ENCODE results near the gene SRSF9. TPM values are rescaled to one million over a fixed set of nuclear protein-coding genes. Genes with fewer than 3 reads are reported as not detected.
A peak's percentile ranks its signal among the peaks of the same experiment; 100 is the strongest.

SRSF9 gene
- total and polyA plus RNA-seq, 2 of the 13 experiments (the other 11 are each of a cell fraction or from before 2014, with no cell fraction given) = 125 to 144 TPM

- TF ChIP-seq TERF1 (CRISPR knock-in tag; IDR thresholded peaks at IDR 0.05) (no peak), CENPT (CRISPR knock-in tag; IDR thresholded peaks at IDR 0.05; ENCODE audit: low read depth) (no peak), KLF6 (CRISPR knock-in tag; IDR thresholded peaks at IDR 0.05) (no peak), ZNF720 (CRISPR knock-in tag; IDR thresholded peaks at IDR 0.05) (no peak), XRCC5 (optimal IDR thresholded peaks at IDR 0.05; ENCODE audit: low read length) (peak; percentile 33), GMEB1 (CRISPR knock-in tag; IDR thresholded peaks at IDR 0.05; ENCODE audit: borderline replicate concordance) (peak; percentile 60; the same call in 1 of the 2 replicates), ZFYVE20 (CRISPR knock-in tag; IDR thresholded peaks at IDR 0.05; ENCODE audit: borderline replicate concordance, low read depth) (no peak), ZSCAN12 (CRISPR knock-in tag; IDR thresholded peaks at IDR 0.05) (no peak), GPBP1L1 (CRISPR knock-in tag; IDR thresholded peaks at IDR 0.05) (no peak), ZNF563 (CRISPR knock-in tag; IDR thresholded peaks at IDR 0.05) (peak; percentile 67; the same call in 1 of the 2 replicates), TIGD3 (CRISPR knock-in tag; IDR thresholded peaks at IDR 0.05; ENCODE audit: borderline replicate concordance) (no peak), SMAD1 (CRISPR knock-in tag; IDR thresholded peaks at IDR 0.05; ENCODE audit: borderline replicate concordance, low read depth) (no peak), NFIB (CRISPR knock-in tag; IDR thresholded peaks at IDR 0.05; ENCODE audit: borderline replicate concordance) (no peak), ELK4 (CRISPR knock-in tag; IDR thresholded peaks at IDR 0.05; ENCODE audit: borderline replicate concordance) (no peak), NCOA5 (CRISPR knock-in tag; IDR thresholded peaks at IDR 0.05) (no peak), ZNF382 (CRISPR knock-in tag; IDR thresholded peaks at IDR 0.05; ENCODE audit: borderline replicate concordance) (no peak), POLR2G (IDR thresholded peaks at IDR 0.05; ENCODE audit: low read depth, low read length) (peak; percentile 93)
These were observed 31.6 kb downstream of the SRSF9 start, which contains the start of gene COX6A1 (continued) for GRCh38 chr12:120437735-120438494.

Data from HepG2 (cell line).